Activated CD4-positive, alpha-beta T cell treated with anti-CD3 and anti-CD28 coated beads for 48 hours (primary cell): ENCODE results near the gene ARHGAP44.
"Not testable (repeated sequence)": the region's sequence is repeated elsewhere in the genome, so short reads cannot be mapped to it uniquely, and the experiment has no call there.

Experiments used
- DNase-seq: peaks from one replicate; pipeline ENCODE4 v3.0.0-alpha.2; 2020

ARHGAP44 gene

GRCh38 chr17:12967962-12968361 is 178.7 kb downstream of the ARHGAP44 start:
- no peak for DNase-seq

- no peak for DNase-seq
Observed at GRCh38 chr17:12973496-12974004, 184.3 kb downstream of the ARHGAP44 start.

DNA sequence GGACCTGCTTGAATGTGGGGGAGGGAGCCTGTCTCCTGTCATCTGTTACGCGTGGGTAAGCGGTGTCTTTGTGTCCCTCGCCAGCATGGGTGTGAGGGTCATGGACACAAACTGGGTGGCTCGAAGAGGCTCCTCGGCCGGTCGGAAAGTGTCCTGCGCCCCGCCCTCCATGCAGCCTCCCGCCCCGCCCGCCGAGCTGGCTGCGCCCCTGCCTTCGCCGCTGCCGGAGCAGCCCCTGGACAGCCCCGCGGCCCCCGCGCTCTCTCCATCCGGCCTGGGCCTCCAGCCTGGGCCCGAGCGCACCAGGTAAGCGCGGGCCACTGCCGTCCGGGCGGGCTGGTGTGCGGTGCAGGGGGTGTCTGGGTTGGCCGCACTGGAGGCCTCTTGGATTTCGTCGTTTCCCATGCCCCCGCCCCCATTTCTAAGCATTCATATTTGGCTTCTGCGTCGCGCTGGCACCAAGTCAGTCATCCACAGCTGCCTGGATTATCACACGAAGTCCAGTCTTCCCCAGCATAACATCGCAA is 184.8 kb downstream of the ARHGAP44 start:
- no peak for DNase-seq

DNA sequence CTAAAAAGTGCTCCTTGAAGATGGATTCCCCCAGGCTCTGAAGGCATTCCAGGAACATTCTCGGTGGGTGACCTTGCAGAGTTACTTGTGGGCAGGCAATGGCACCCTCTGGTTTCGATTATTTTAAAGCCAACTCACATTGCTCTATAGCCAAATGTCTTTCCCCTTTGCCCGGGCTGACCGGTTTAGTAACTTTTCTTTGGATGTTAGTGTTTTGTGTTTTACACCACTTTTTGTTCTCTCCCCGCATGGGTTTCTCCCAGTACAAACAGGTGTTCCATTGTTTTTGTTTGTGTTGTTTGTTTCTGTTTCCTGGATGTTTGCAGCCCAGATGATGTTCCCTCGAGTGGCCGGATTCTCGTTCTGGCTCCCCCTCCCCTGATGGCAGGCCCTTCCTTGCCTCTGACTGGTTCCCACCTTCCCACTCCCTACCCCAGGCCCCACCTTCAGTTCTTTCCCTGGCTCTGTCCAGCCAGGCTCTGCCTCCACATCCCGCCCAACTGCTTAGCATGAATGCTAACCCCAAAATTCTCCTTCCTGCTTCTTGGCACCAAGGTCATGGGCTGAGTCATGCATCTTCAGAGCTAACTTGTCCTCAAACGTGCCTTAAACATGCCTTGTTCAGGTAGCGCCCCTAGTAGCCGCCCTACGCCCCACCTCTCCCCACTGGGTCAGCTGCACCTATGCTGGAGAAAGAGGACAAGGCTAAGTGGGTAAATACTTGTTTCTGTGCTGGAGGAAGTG is 187.9 kb downstream of the ARHGAP44 start:
- DNase-seq, result no peak

DNA sequence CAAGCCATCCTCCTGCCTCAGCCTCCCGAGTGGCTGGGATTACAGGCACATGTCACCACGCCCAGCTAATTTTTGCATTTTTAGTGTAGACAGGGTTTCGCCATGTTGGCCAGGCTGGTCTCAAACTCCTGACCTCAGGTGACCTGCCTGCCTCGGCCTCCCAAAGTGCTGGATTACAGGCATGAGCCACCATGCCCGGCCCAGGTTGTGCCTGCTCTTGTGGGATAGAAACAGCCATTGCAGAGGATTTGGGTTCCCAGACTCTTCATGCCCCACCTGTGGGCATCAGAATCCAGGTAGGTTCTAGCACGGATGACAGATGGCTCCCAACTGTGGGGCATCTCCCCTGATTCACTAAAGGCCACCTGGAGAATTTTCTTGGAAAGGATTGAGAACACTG is 189.5 kb downstream of the ARHGAP44 start:
- DNase-seq, result not testable (repeated sequence)

- DNase-seq, result no peak
Observed at GRCh38 chr17:12979246-12979645, 189.9 kb downstream of the ARHGAP44 start.

- no peak for DNase-seq
Observed at GRCh38 chr17:12979826-12980500, 190.7 kb downstream of the ARHGAP44 start.

DNA sequence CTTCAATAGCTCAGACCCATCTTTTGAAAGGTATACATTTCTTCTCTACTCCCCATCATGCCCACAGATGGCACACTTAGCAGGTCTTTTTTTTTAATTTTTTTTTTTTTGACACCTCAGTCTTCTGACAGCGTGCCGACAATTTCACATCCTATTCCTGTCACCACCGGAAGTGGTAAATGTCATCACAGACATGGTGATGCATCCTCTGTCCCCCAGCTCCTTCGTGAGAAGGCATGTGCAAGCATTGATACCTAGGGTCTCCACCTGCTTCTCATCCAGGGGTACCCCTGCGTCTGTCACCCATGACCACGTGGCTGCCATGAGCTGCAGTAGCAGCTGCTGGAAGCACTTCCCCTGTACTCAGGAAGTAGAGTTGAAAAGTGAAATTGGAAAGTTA is 192.9 kb downstream of the ARHGAP44 start:
- no peak for DNase-seq

DNA sequence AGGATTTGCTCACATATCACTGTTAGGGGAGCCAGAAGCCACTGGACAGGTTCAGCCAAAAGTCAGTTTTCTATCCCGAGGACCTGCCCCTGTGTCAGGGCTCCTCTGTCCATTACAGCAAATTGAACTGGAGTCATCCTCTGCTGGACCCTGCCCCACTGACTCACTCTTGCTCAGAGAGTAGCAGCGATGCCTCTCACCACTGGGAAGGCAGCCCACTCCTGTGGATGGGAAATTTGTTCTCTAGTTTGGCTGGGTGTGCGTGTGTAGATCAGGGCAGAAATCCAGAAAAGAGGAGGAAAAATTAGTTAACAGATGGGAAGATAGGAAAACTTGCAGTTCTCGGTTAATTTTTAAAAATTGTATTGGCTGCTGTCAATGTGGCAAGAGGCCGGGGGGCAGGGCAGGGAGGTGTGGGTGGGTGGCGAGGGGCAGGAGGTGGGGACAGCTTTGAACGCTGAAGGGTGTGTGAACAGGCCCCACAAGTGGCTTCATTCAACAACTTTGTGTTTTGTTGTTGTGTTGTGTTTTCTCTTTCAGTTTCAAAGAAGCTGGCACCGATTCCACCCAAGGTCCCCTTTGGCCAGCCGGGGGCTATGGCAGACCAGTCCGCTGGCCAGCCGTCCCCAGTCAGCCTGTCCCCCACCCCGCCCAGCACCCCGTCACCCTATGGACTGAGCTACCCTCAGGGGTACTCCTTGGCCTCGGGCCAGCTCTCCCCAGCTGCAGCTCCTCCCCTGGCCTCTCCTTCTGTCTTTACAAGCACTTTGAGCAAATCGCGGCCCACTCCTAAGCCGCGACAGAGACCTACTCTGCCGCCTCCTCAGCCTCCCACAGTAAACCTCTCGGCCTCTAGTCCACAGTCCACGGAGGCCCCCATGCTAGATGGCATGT is 194.9 kb downstream of the ARHGAP44 start:
- DNase-seq, result no peak

DNA sequence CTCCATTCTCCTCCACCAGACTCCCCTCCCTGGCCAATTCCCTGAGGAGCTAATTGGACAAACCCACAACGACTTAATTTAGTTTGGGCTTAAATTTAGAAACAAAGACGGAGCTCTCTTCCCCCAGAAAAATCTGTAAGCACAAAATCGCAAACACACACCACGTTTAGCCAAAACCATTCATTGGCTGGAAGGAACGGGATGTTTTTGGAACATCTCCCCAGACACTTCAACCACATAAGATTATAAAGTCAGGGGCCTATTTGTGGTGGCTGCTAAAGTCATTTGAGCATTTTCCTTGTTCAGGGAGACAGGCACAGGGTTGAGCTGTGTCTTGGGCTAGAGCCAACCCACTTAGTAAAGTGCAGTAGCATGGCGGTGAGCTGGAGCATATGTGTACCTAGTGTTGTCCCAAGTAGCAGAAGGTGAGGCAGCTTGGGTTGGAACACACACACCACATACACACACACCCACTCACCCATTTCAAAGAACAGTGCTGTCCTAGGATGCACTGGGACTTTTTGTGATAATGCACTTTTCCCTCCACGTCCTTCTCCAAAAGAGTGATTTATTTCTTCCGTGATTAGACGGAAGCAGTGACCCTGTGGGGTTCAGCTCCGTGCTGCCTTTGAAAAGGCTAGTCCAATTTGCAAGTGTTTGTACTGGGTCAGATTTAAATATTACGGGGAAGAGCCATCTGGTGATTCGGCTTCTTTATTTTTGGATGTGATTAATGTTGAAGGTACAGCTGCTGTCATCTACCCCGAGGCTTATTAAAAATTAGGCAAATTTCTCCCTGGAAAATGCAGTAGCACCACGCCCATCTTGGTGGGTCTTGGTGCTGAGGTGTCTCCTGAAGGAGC is 196.4 kb downstream of the ARHGAP44 start:
- DNase-seq, result no peak

DNA sequence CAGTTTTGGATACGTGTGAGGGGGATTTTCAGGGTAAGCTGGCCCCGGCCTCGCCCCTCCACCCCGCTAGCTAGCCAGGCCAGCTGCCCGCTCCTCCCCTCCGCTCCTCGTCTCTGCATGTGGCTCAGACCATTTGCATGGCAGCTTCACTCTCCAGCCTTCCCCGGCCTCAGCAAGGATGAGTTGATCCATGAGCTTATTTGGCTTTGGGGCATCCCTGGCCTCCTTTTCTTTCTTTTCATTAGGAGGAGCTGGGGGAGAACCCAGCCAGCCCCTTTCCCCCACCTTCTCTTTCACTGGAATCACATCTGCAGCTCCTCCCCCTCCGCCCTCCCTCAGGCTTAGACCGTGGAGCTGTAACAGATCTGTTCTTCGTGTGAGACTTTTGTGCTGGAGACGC is 197.8 kb downstream of the ARHGAP44 start:
- no peak for DNase-seq

DNA sequence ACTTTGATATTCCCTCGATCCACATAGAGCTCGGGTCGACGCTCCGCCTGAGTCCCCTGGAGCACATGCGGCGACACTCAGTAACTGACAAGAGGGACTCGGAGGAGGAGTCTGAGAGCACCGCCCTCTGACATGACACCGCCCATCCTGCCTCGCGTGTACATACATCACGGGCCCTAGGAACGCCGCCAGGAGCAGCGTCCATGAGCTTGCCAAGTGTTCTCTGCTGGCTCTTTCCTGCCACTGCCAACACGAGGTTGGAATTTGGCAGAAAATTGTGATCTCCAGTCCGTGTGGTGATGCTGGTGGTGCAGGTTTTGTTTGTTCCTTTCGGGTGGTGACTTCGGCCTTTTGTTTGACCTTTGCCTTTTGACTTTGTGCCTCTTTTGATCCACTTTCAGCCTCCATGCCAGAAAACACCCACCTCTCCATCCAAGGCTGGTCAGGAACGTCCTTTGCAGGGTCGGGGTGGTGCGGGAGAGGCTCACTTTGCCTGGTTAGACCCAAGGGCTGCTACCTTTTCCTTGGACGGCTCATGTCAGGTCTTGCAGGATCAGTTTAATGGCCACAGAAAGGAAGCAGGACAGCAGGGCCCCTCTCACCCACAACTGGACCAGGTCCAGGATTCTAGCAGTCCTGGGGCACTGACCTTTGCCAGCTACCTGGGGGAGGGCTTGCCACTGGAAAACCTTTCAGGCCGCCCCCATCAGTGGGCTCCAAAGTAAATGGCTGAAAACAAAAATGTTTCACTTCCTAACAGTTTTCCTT is 200.9 kb downstream of the ARHGAP44 start:
- DNase-seq, result no peak

GRCh38 chr17:12990926-12991325 is 201.6 kb downstream of the ARHGAP44 start:
- no peak for DNase-seq

- no peak for DNase-seq
Observed at GRCh38 chr17:12992676-12993075, 203.4 kb downstream of the ARHGAP44 start.

DNA sequence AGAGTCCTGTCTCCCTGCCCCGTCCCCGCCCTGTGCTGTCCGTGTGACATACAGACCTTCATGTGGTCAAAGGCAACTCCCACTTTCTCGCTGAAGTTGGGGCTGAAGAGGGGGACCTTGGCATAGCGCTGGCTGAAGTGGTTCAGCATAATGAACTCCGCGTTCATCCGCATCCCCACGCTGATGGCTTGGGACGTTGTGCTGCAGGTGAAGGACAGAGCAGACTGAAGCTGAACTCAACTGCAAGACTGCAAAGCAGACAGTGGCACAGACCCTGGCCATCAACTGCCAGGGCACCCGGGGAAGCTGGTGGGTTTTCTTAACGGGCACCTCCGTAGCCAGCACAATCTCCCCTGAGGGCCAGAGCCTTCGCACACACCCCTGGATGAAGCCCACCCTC is 204.3 kb downstream of the ARHGAP44 start:
- no peak for DNase-seq

DNA sequence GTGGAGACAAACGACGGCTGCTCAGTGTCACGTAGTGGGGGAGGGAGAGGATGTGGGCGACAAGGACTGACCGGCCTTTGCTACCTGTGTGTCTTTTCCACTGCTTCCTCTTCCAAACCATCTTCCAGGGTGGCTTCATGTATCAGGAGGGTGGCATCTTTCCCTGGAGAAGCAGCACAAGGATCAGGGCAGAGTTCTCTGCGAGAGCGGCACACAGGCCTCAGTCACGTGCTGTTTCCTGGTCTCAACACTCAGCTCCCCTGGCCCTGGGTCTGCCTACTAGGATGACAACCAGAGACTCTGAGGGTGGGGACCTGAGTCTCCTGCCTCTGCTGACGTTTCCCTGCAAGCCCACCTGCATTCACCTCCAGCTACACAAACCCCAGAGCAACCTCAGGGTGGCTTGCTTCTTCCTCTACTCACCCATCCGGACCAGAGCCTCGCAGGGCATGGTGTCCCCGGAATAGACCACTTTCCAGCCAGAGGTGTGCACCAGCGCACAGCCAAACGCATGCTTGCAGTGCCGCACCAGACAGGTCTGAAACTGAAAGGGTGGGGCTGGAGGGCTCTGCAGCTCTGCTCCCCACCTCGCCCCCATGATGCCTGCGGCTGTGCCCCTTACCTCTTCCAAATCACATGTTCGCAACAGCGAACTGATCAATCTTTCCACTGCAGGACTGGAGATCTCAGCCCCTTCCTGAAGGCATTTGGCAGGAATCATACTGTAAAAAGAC is 205.2 kb downstream of the ARHGAP44 start:
- DNase-seq, result no peak

DNA sequence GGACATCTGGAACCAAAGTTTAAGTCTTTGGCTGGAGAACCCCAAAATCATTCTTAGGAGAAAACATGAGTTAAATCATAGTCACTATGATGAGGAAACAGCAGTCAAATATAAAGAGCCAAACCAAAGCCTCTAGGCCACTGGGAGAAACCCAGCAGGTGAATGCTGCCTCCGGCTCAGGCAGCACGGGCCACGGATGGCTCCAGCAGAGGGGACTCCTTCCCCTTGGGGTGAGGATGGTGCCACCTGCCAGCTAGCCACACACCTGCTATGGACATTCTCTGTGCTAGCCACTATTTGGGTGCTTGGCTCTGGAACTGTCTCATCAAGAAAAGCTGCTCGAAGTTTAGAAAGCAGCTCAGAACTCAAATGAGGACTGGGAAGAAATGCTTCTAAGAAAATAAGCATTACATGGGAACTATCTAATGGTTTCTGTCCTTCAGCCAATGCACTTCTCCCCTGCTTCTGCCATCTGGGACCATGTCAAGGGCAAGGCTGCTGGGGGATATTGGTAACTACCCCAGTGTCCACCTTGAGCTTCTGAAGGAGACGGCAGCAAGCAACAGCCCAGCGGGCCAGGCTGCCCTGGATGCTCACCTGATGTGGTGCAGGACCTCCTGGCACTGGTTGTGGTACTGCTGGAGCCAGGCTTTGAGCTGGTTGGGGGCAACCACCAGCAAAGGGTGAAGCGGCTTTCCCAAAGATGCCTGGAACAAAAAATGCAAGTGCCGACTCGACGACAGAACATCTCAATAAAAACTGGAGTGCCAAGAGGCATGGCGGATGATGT is 206.0 kb downstream of the ARHGAP44 start:
- DNase-seq, result no peak

DNA sequence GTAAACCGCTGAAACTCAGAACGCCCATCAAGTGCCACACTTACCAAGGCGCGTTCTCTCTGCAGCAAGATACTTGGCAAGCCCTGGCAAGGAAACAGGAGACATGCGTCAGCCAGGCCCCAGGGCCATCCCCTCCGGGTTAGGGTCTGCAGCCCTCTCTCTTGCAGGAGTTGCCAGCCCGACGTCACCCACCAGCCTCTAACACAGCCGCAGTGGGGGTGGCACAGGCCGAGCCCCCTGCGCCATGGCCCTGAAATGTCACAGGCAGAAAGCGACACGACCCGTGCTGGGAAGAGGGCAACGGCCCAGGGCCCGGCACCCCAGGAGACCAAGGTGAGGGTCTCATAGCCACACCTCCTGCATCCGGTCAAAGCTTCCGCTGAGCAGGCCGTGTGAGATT is 206.6 kb downstream of the ARHGAP44 start:
- DNase-seq, result no peak

- DNase-seq, result no peak
Observed at GRCh38 chr17:12996357-12996756, 207.1 kb downstream of the ARHGAP44 start.

GRCh38 chr17:12996941-12997340 is 207.6 kb downstream of the ARHGAP44 start:
- no peak for DNase-seq
